Loucy (cell line): ENCODE data around the gene DAP.

Source experiments
- CTCF ChIP-seq: fragments of 200-600 bp; sonication (generic); conservative IDR thresholded peaks from 2 replicates; pipeline ENCODE4 v1.5.1; 2014; ENCODE audit warnings: mild to moderate bottlenecking, antibody characterized with exemption, low read length
- EZH2phosphoT487 ChIP-seq: fragments of 200-600 bp; IDR thresholded peaks from 2 replicates; pipeline ENCODE4 v1.6.1; 2018; ENCODE audit warnings: antibody characterized with exemption, mild to moderate bottlenecking, moderate library complexity, borderline replicate concordance

GRCh38 chr5:10703676-10704075 lies 57.4 kb downstream of the DAP start:
- TF ChIP-seq CTCF (no peak), EZH2phosphoT487 (no peak)
